HEK293 (cell line): Measurements from ENCODE around the gene LRFN2.

Experiments used
- CTCF ChIA-PET: fragments of 350-600 bp; formaldehyde crosslinking; extraction: SDS; loops from one replicate; lab custom pipeline; 2021; ENCODE audit warnings: antibody characterized with exemption; lab: Yijun Ruan, JAX
- POLR2A ChIA-PET: fragments of 300-600 bp; formaldehyde crosslinking; extraction: SDS; loops from one replicate; lab custom pipeline; 2020; ENCODE audit warnings: antibody characterized with exemption, inconsistent platforms; lab: Yijun Ruan, JAX
- H3K27ac ChIP-seq: fragments of 200-500 bp; sonication (Bioruptor generic); 2 replicates; pipeline ENCODE4 v1.5.1; 2014; ENCODE audit warnings: low read depth, low read length, control low read depth, inconsistent platforms; ENCODE audit errors: extremely low read depth
- H3K36me3 ChIP-seq, 2 experiments: fragments of 200-500 bp in 1 of 2; sonication (Bioruptor generic) in 1 of 2; 1 replicate in 1 of 2; 2 replicates in 1 of 2; pipeline ENCODE4 v1.5.1; 2014 to 2017; ENCODE audit warnings: inconsistent platforms in 2 of 2, low read length in 2 of 2; ENCODE audit not compliant: control insufficient read depth in 2 of 2, insufficient read depth in 1 of 2
- H3K4me1 ChIP-seq: fragments of 200-500 bp; sonication (Bioruptor generic); 2 replicates; pipeline ENCODE4 v1.5.1; 2014; ENCODE audit warnings: mild to moderate bottlenecking, low read length, inconsistent platforms; ENCODE audit not compliant: control insufficient read depth, insufficient read depth
- H3K4me3 ChIP-seq: 2 replicates; pipeline ENCODE4 v1.5.1; 2011; ENCODE audit warnings: low read depth, mild to moderate bottlenecking, control low read depth, low read length, moderate library complexity
- H3K9me3 ChIP-seq: fragments of 200-500 bp; sonication (Bioruptor generic); 2 replicates; pipeline ENCODE4 v1.5.1; 2014; ENCODE audit warnings: low read depth, low read length, inconsistent platforms; ENCODE audit not compliant: control insufficient read depth, insufficient read depth
- GFI1B ChIP-seq: fragments of 450-650 bp; formaldehyde crosslinking; IDR thresholded peaks from 2 replicates; pipeline ENCODE4 v1.5.1; 2016; ENCODE audit warnings: missing biosample characterization, missing genetic modification characterization
- GLIS1 ChIP-seq: fragments of 450-650 bp; formaldehyde crosslinking; IDR thresholded peaks from 2 replicates; pipeline ENCODE4 v1.5.1; 2016; ENCODE audit warnings: missing biosample characterization, missing genetic modification characterization
- RBAK ChIP-seq: fragments of 450-650 bp; formaldehyde crosslinking; IDR thresholded peaks from 2 replicates; pipeline ENCODE4 v1.5.1; 2016; ENCODE audit warnings: missing biosample characterization, missing genetic modification characterization
- WT1 ChIP-seq: fragments of 450-650 bp; formaldehyde crosslinking; IDR thresholded peaks from 2 replicates; pipeline ENCODE4 v1.5.1; 2016; ENCODE audit warnings: missing biosample characterization, missing genetic modification characterization
- ZFP69B ChIP-seq: fragments of 450-650 bp; formaldehyde crosslinking; IDR thresholded peaks from 2 replicates; pipeline ENCODE4 v1.5.1; 2016; ENCODE audit warnings: missing biosample characterization, missing genetic modification characterization
- ZIC2 ChIP-seq: fragments of 450-650 bp; formaldehyde crosslinking; IDR thresholded peaks from 2 replicates; pipeline ENCODE4 v1.5.1; 2016; ENCODE audit warnings: missing biosample characterization, missing genetic modification characterization
- ZNF132 ChIP-seq: fragments of 450-650 bp; formaldehyde crosslinking; IDR thresholded peaks from 2 replicates; pipeline ENCODE4 v1.5.1; 2017; ENCODE audit warnings: missing biosample characterization, missing genetic modification characterization, borderline replicate concordance
- ZNF2 ChIP-seq: fragments of 450-650 bp; formaldehyde crosslinking; IDR thresholded peaks from 2 replicates; pipeline ENCODE4 v1.5.1; 2016; ENCODE audit warnings: missing biosample characterization, missing genetic modification characterization
- ZNF202 ChIP-seq: fragments of 450-650 bp; formaldehyde crosslinking; IDR thresholded peaks from 2 replicates; pipeline ENCODE4 v1.5.1; 2016; ENCODE audit warnings: missing biosample characterization, missing genetic modification characterization, borderline replicate concordance
- ZNF221 ChIP-seq: fragments of 450-650 bp; formaldehyde crosslinking; IDR thresholded peaks from 2 replicates; pipeline ENCODE4 v1.5.1; 2017; ENCODE audit warnings: missing biosample characterization, missing genetic modification characterization, borderline replicate concordance
- ZNF341 ChIP-seq: fragments of 450-650 bp; formaldehyde crosslinking; IDR thresholded peaks from 2 replicates; pipeline ENCODE4; 2016; ENCODE audit warnings: low read depth, missing biosample characterization, missing genetic modification characterization
- ZNF629 ChIP-seq: fragments of 450-650 bp; formaldehyde crosslinking; IDR thresholded peaks from 2 replicates; pipeline ENCODE4 v1.5.1; 2017; ENCODE audit warnings: missing biosample characterization, missing genetic modification characterization
- ZNF777 ChIP-seq: fragments of 450-650 bp; formaldehyde crosslinking; IDR thresholded peaks from 2 replicates; pipeline ENCODE4 v1.5.1; 2017; ENCODE audit warnings: missing biosample characterization, missing genetic modification characterization, borderline replicate concordance
- ZNF791 ChIP-seq: fragments of 450-650 bp; formaldehyde crosslinking; IDR thresholded peaks from 2 replicates; pipeline ENCODE4 v1.5.1; 2016; ENCODE audit warnings: missing biosample characterization, missing genetic modification characterization
- ZNF843 ChIP-seq: fragments of 450-650 bp; formaldehyde crosslinking; IDR thresholded peaks from 2 replicates; pipeline ENCODE4 v1.5.1; 2016; ENCODE audit warnings: missing biosample characterization, missing genetic modification characterization
- TF ChIP-seq, protein P1 (sequence below): fragments of 450-650 bp; formaldehyde crosslinking; IDR thresholded peaks from 2 replicates; pipeline ENCODE4 v1.5.1; 2016; ENCODE audit warnings: missing biosample characterization, missing genetic modification characterization
- TF ChIP-seq, protein P2 (sequence below): fragments of 450-650 bp; formaldehyde crosslinking; IDR thresholded peaks from 2 replicates; pipeline ENCODE4 v1.5.1; 2017; ENCODE audit warnings: missing biosample characterization, missing genetic modification characterization
- TF ChIP-seq, protein P3 (sequence below): fragments of 450-650 bp; formaldehyde crosslinking; IDR thresholded peaks from 2 replicates; pipeline ENCODE4 v1.5.1; 2016; ENCODE audit warnings: missing biosample characterization, missing genetic modification characterization

LRFN2 gene

DNA sequence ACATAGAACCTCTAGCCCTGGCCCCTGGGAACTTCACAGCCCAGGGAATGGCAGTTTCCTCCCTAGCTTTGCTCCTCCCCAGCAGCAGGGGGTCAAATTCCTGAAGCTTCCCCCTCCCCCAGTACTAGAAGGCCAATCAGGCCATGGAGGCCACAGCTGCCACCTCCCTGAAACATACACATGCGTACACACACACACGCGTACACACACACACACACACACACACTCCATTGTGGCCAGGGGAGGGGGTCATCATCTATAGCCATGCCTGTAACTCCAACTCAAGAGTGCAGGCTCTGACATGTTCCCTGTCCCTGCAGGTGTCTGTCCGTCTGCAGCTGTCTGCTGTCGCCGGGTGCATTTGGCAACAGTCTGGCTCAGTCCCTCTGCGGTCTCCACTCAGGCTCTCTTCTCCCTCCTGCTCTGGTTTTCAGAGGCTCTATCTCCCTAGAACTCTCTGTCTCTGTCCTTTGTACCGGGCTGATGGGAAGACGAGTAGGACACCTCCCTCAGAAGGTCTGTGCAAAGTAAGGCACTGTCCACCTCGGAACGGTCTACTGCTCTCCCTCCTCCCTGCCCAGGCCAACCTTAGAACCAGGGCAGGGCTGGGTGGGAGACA is 1.4 kb downstream of the LRFN2 start (continued):
- TF ChIP-seq, protein P1, sequence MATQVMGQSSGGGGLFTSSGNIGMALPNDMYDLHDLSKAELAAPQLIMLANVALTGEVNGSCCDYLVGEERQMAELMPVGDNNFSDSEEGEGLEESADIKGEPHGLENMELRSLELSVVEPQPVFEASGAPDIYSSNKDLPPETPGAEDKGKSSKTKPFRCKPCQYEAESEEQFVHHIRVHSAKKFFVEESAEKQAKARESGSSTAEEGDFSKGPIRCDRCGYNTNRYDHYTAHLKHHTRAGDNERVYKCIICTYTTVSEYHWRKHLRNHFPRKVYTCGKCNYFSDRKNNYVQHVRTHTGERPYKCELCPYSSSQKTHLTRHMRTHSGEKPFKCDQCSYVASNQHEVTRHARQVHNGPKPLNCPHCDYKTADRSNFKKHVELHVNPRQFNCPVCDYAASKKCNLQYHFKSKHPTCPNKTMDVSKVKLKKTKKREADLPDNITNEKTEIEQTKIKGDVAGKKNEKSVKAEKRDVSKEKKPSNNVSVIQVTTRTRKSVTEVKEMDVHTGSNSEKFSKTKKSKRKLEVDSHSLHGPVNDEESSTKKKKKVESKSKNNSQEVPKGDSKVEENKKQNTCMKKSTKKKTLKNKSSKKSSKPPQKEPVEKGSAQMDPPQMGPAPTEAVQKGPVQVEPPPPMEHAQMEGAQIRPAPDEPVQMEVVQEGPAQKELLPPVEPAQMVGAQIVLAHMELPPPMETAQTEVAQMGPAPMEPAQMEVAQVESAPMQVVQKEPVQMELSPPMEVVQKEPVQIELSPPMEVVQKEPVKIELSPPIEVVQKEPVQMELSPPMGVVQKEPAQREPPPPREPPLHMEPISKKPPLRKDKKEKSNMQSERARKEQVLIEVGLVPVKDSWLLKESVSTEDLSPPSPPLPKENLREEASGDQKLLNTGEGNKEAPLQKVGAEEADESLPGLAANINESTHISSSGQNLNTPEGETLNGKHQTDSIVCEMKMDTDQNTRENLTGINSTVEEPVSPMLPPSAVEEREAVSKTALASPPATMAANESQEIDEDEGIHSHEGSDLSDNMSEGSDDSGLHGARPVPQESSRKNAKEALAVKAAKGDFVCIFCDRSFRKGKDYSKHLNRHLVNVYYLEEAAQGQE (tag by site-specific recombination), result peak; percentile 90
- TF ChIP-seq RBAK (no peak), ZNF132 (tag by site-specific recombination) (no peak), ZNF629 (no peak), ZNF843 (no peak), ZNF202 (tag by site-specific recombination) (no peak), ZNF777 (tag by site-specific recombination) (no peak), ZIC2 (tag by site-specific recombination) (peak; percentile 84), GLIS1 (tag by site-specific recombination) (peak; percentile 66), GFI1B (tag by site-specific recombination) (no peak), ZNF341 (peak; percentile 93), WT1 (peak; percentile 38; the same call in 1 of the 2 replicates), ZNF2 (tag by site-specific recombination) (no peak), ZNF221 (tag by site-specific recombination) (no peak)
- TF ChIP-seq, protein P2, sequence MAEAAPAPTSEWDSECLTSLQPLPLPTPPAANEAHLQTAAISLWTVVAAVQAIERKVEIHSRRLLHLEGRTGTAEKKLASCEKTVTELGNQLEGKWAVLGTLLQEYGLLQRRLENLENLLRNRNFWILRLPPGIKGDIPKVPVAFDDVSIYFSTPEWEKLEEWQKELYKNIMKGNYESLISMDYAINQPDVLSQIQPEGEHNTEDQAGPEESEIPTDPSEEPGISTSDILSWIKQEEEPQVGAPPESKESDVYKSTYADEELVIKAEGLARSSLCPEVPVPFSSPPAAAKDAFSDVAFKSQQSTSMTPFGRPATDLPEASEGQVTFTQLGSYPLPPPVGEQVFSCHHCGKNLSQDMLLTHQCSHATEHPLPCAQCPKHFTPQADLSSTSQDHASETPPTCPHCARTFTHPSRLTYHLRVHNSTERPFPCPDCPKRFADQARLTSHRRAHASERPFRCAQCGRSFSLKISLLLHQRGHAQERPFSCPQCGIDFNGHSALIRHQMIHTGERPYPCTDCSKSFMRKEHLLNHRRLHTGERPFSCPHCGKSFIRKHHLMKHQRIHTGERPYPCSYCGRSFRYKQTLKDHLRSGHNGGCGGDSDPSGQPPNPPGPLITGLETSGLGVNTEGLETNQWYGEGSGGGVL, result peak; percentile 59; the same call in 1 of the 2 replicates

DNA sequence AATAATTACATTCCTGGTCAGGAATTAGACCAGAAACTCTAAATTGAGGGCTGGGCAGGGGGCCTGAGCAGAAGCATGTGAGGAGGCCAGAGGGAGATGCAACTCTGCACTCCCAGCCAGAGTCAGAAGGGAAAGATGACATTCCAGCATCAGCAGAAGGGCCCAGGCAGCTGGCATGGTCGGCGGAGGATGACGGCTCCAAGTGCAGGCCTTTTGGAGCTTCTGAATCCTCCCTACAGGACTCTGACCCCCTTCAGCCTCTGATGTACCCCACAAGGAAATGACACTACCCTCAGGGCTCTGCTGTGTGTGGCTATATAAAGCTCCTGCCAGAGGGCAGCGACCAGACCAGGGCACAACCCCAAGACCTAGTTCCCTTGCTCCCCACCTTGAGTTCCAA is 1.9 kb downstream of the LRFN2 start:
- H3K9me3 ChIP-seq, result no peaks in the 10 kb centered on the region
- ChIA-PET POLR2A (interaction anchor here (1.3 kb wide), 1 partner anchor 11 kb away, joined by 4 read pairs; no protein-coding TSS in a partner anchor), CTCF (interaction anchor here (0.7 to 1.6 kb wide), 4 partner anchors 36 to 272 kb away, joined by 3 to 6 read pairs (median 4); no protein-coding TSS in a partner anchor)
- no peaks in the 10 kb centered on the region; the same call in 1 of the 2 replicates for H3K4me1 ChIP-seq
- no peak overlapping the region for H3K4me3 ChIP-seq
- H3K36me3 ChIP-seq, result no peaks in the 10 kb centered on the region
- TF ChIP-seq, protein P3, sequence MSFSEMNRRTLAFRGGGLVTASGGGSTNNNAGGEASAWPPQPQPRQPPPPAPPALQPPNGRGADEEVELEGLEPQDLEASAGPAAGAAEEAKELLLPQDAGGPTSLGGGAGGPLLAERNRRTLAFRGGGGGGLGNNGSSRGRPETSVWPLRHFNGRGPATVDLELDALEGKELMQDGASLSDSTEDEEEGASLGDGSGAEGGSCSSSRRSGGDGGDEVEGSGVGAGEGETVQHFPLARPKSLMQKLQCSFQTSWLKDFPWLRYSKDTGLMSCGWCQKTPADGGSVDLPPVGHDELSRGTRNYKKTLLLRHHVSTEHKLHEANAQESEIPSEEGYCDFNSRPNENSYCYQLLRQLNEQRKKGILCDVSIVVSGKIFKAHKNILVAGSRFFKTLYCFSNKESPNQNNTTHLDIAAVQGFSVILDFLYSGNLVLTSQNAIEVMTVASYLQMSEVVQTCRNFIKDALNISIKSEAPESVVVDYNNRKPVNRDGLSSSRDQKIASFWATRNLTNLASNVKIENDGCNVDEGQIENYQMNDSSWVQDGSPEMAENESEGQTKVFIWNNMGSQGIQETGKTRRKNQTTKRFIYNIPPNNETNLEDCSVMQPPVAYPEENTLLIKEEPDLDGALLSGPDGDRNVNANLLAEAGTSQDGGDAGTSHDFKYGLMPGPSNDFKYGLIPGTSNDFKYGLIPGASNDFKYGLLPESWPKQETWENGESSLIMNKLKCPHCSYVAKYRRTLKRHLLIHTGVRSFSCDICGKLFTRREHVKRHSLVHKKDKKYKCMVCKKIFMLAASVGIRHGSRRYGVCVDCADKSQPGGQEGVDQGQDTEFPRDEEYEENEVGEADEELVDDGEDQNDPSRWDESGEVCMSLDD (tag by site-specific recombination), result no peak
- TF ChIP-seq ZNF791 (tag by site-specific recombination) (no peak), ZFP69B (tag by site-specific recombination) (no peak)
- H3K27ac ChIP-seq, result no peak overlapping the region
